Peyer's patch (tissue), 4 donors: ENCODE data around the gene RAB25. TPM values are rescaled to one million over a fixed set of nuclear protein-coding genes. Genes with fewer than 3 reads are reported as not detected.
A peak's percentile ranks its signal among the peaks of the same experiment; 100 is the strongest.
"Not testable (repeated sequence)": the region's sequence is repeated elsewhere in the genome, so short reads cannot be mapped to it uniquely, and the experiment has no call there.

Source experiments
- DNase-seq, 3 donors: peaks; one replicate each; pipeline ENCODE4 v3.0.0-alpha.2; 2017 to 2019
- H3K27ac ChIP-seq, 4 donors: fragments of 200-600 bp; sonication (generic); one replicate each; pipeline ENCODE4 v1.5.1; 2016 to 2019
- H3K27me3 ChIP-seq, 2 donors: fragments of 200-600 bp; sonication (generic); one replicate each; pipeline ENCODE4 v1.5.1; 2019
- H3K36me3 ChIP-seq, 3 donors: fragments of 200-600 bp; sonication (generic); one replicate each; pipeline ENCODE4 v1.5.1; 2016 to 2019
- H3K4me1 ChIP-seq, 4 donors: fragments of 200-600 bp; sonication (generic); one replicate each; pipeline ENCODE4 v1.5.1; 2016 to 2019
- H3K4me3 ChIP-seq, 4 donors: fragments of 200-600 bp; sonication (generic); 1 replicate in 3 of 4; 2 replicates in 1 of 4; pipeline ENCODE4 v1.5.1; 2016 to 2019; ENCODE audit warnings: mild to moderate bottlenecking in 1 of 4
- H3K9me3 ChIP-seq, 4 donors: fragments of 200-600 bp; sonication (generic); one replicate each; pipeline ENCODE4 v1.5.1; 2016 to 2019; ENCODE audit warnings: mild to moderate bottlenecking in 1 of 4
- CTCF ChIP-seq, 6 experiments: fragments of 450-650 bp in 4 of 6; fragments of 200-600 bp in 2 of 6; sonication (generic) in 1 of 6; IDR thresholded peaks; one replicate each; pipeline ENCODE4 v1.5.1; 2017 to 2019; ENCODE audit warnings: antibody characterized with exemption in 6 of 6, mild to moderate bottlenecking in 3 of 6, moderate library complexity in 1 of 6
- POLR2A ChIP-seq, 2 donors: fragments of 450-650 bp; IDR thresholded peaks; one replicate each; pipeline ENCODE4 v1.5.1; 2017; ENCODE audit warnings: antibody characterized with exemption in 2 of 2, mild to moderate bottlenecking in 2 of 2, moderate library complexity in 2 of 2
- total RNA-seq, 4 donors: library from RNA; depleted of rRNA; stranded (reverse); fragments of >200 nt; gene quantifications; one replicate each; pipeline ENCODE4 v1.1.0, GENCODE V29; 2016

Gene RAB25
- total RNA-seq, 4 donors from 2014 or later, result 96.6 to 188 (median 146) TPM

- Histone ChIP-seq H3K4me3 (peak within 1 kb of the TSS; percentile 71 to 98 (median 72)), H3K27me3 (no peaks in the 10 kb centered on the region), H3K27ac (peak within 1 kb of the TSS; percentile 80 to 97 (median 90)), H3K36me3 (no peaks in the 10 kb centered on the region), H3K9me3 (no peaks in the 10 kb centered on the region), H3K4me1 (peaks cover 0 to 32% (median 9%) of the 10 kb centered on the region in 4 donors)
- peak; percentile 60 to 96 (median 94) for DNase-seq
- TF ChIP-seq CTCF (IDR thresholded peaks at IDR 0.05) (peak in 1 of 6 experiments; percentile 1), POLR2A (IDR thresholded peaks at IDR 0.05) (peak; percentile 97 to 99)
Measured at GRCh38 chr1:156114101-156114918, 53.4 kb downstream of the RAB25 start, which contains the start of gene LMNA. Gene LMNA, plus strand, starts transcription at chr1:156114711. Its CDS starts 208 bp downstream, at chr1:156114919.

- peaks cover 0 to 39% (median 12%) of the 10 kb centered on the region in 4 donors for H3K4me1 ChIP-seq
Measured at GRCh38 chr1:156114919-156115513, 54.1 kb downstream of the RAB25 start.

GRCh38 chr1:156115514-156116374 is 54.8 kb downstream of the RAB25 start:
- Histone ChIP-seq H3K27me3 (no peaks in the 10 kb centered on the region), H3K27ac (peak overlapping the region; percentile 80 to 97 (median 90)), H3K9me3 (no peaks in the 10 kb centered on the region), H3K36me3 (no peaks in the 10 kb centered on the region), H3K4me1 (peaks cover 5 to 46% (median 13%) of the 10 kb centered on the region in 4 donors), H3K4me3 (peak overlapping the region; percentile 71 to 98 (median 72))
- DNase-seq, result peak in 2 of 3 donors; percentile 69 to 81
- TF ChIP-seq CTCF (IDR thresholded peaks at IDR 0.05) (peak in 1 of 6 experiments; percentile 6), POLR2A (IDR thresholded peaks at IDR 0.05) (peak; percentile 72 to 77)

More at GRCh38 chr1:156114919-156115513, 54.1 kb downstream of the RAB25 start:
- H3K27me3 ChIP-seq, result no peaks in the 10 kb centered on the region
- H3K27ac ChIP-seq, result peak overlapping the region; percentile 80 to 97 (median 90)
- peak in 1 of 3 donors; percentile 73 for DNase-seq
- peak overlapping the region; percentile 71 to 98 (median 72) for H3K4me3 ChIP-seq
- H3K9me3 ChIP-seq, result no peaks in the 10 kb centered on the region
- H3K36me3 ChIP-seq, result no peaks in the 10 kb centered on the region
- TF ChIP-seq CTCF (IDR thresholded peaks at IDR 0.05), result no peak
- TF ChIP-seq POLR2A (IDR thresholded peaks at IDR 0.05), result no peak

- Histone ChIP-seq H3K4me3 (peak overlapping the region; percentile 71 to 98 (median 72)), H3K4me1 (peaks cover 12 to 56% (median 15%) of the 10 kb centered on the region in 4 donors), H3K27ac (peak overlapping the region; percentile 46 to 97 (median 90))
- not testable (repeated sequence) for H3K27me3 ChIP-seq, DNase-seq, H3K9me3 ChIP-seq, H3K36me3 ChIP-seq
Measured at GRCh38 chr1:156116731-156117130, 55.8 kb downstream of the RAB25 start.

GRCh38 chr1:156117414-156118176 is 56.6 kb downstream of the RAB25 start:
- Histone ChIP-seq H3K27me3 (no peaks in the 10 kb centered on the region), H3K4me1 (peaks cover 12 to 65% (median 15%) of the 10 kb centered on the region in 4 donors), H3K4me3 (peak overlapping the region in 3 of 4 donors; percentile 3 to 98 (median 74)), H3K27ac (peak overlapping the region; percentile 55 to 97 (median 86)), H3K36me3 (no peaks in the 10 kb centered on the region), H3K9me3 (no peaks in the 10 kb centered on the region)
- TF ChIP-seq POLR2A (IDR thresholded peaks at IDR 0.05) (no peak), CTCF (IDR thresholded peaks at IDR 0.05) (no peak)
- DNase-seq, result peak in 1 of 3 donors; percentile 49
